ENCODE data around the gene KIAA1328. TPM values are rescaled to one million over a fixed set of nuclear protein-coding genes. Genes with fewer than 3 reads are reported as not detected.

The KIAA1328 gene
- total RNA-seq, 1 donor from 2014 or later = 8.4 TPM

- Histone ChIP-seq H3K36me3 (no peaks in the 10 kb centered on the region), H3K4me3 (no peak overlapping the region), H3K27me3 (no peaks in the 10 kb centered on the region), H3K4me1 (no peaks in the 10 kb centered on the region), H3K9me3 (no peaks in the 10 kb centered on the region), H3K27ac (no peak overlapping the region)
- DNase-seq (ENCODE audit: low spot score in 2 of 2) = no peak
- TF ChIP-seq CTCF (IDR thresholded peaks at IDR 0.05) = no peak
- intact Hi-C loops (cut with DNase I) = no loop called here
These were observed 351.2 kb downstream of the KIAA1328 start for GRCh38 chr18:37180086-37180485.

GRCh38 chr18:37182340-37183135, 353.6 kb downstream of the KIAA1328 start:
- Histone ChIP-seq H3K27ac (no peak overlapping the region), H3K9me3 (no peaks in the 10 kb centered on the region)
- intact Hi-C loops (cut with DNase I) = no loop called here

GRCh38 chr18:37184209-37184868, 355.4 kb downstream of the KIAA1328 start:
- H3K4me1 ChIP-seq = no peaks in the 10 kb centered on the region
- no peak for DNase-seq (ENCODE audit: low spot score in 2 of 2)
- no peak overlapping the region for H3K27ac ChIP-seq
- intact Hi-C loops (cut with DNase I) = no loop called here
- H3K9me3 ChIP-seq = no peaks in the 10 kb centered on the region
- no peaks in the 10 kb centered on the region for H3K36me3 ChIP-seq
- H3K27me3 ChIP-seq = no peaks in the 10 kb centered on the region
- TF ChIP-seq CTCF (IDR thresholded peaks at IDR 0.05) = no peak
- no peak overlapping the region for H3K4me3 ChIP-seq

More at GRCh38 chr18:37182340-37183135, 353.6 kb downstream of the KIAA1328 start:
- Histone ChIP-seq H3K4me3 (no peak overlapping the region), H3K27me3 (no peaks in the 10 kb centered on the region), H3K36me3 (no peaks in the 10 kb centered on the region), H3K4me1 (no peaks in the 10 kb centered on the region)
- TF ChIP-seq CTCF (IDR thresholded peaks at IDR 0.05) = no peak
- no peak for DNase-seq (ENCODE audit: low spot score in 2 of 2)

GRCh38 chr18:37188016-37188791, 359.3 kb downstream of the KIAA1328 start:
- Histone ChIP-seq H3K27ac (no peak overlapping the region), H3K4me3 (no peak overlapping the region), H3K36me3 (no peaks in the 10 kb centered on the region), H3K4me1 (no peaks in the 10 kb centered on the region), H3K27me3 (no peaks in the 10 kb centered on the region), H3K9me3 (no peaks in the 10 kb centered on the region)
- DNase-seq (ENCODE audit: low spot score in 2 of 2) = no peak
- no peak for TF ChIP-seq CTCF (IDR thresholded peaks at IDR 0.05)
- intact Hi-C loops (cut with DNase I) = no loop called here

GRCh38 chr18:37199741-37200140, 370.8 kb downstream of the KIAA1328 start:
- intact Hi-C loops (cut with DNase I) = no loop called here
- peaks cover 0 to 13% of the 10 kb centered on the region in 2 donors for H3K9me3 ChIP-seq
- no peaks in the 10 kb centered on the region for H3K27me3 ChIP-seq
- no peaks in the 10 kb centered on the region for H3K36me3 ChIP-seq
- TF ChIP-seq CTCF (IDR thresholded peaks at IDR 0.05) = no peak
- H3K4me1 ChIP-seq = no peaks in the 10 kb centered on the region
- no peak for DNase-seq (ENCODE audit: low spot score in 2 of 2)
- H3K4me3 ChIP-seq = no peak overlapping the region
- no peak overlapping the region for H3K27ac ChIP-seq

All from ascending aorta (tissue), 2 donors.